HL-60 (cell line): ENCODE data around the gene KRT6C.

Experiments
- DNase-seq, 2 experiments: peaks; one replicate each; pipeline ENCODE4 v3.0.0-alpha.2; 2010 to 2020; ENCODE audit warnings: low read depth in 1 of 2, low spot score in 1 of 2
- H3K27ac ChIP-seq: fragments of 250-450 bp; sonication (Bioruptor Pico); replicated peaks from 2 replicates; pipeline ENCODE4 v1.5.1; 2020; ENCODE audit warnings: mild to moderate bottlenecking, moderate library complexity
- H3K27me3 ChIP-seq: fragments of 250-450 bp; sonication (Bioruptor Pico); 2 replicates; pipeline ENCODE4 v1.5.1; 2021; ENCODE audit warnings: mild to moderate bottlenecking, moderate library complexity; ENCODE audit not compliant: insufficient read depth, poor library complexity, severe bottlenecking
- H3K4me3 ChIP-seq: replicated peaks from 2 replicates; pipeline ENCODE4 v1.5.1; 2011; ENCODE audit warnings: mild to moderate bottlenecking, control low read depth, low read length; ENCODE audit not compliant: insufficient read depth
- GABPA ChIP-seq: IDR thresholded peaks from 2 replicates; pipeline ENCODE4 v1.6.1; 2012; ENCODE audit warnings: low read depth
- POLR2AphosphoS5 ChIP-seq: IDR thresholded peaks from 2 replicates; pipeline ENCODE4 v1.6.1; 2012; ENCODE audit warnings: low read depth
- SPI1 ChIP-seq: IDR thresholded peaks from 2 replicates; pipeline ENCODE4 v1.6.1; 2012; ENCODE audit warnings: low read depth, mild to moderate bottlenecking, borderline replicate concordance
- TF ChIP-seq, protein P1 (sequence below): IDR thresholded peaks from 2 replicates; pipeline ENCODE4 v1.6.1; 2012; ENCODE audit warnings: low read depth; ENCODE audit not compliant: insufficient replicate concordance
- TF ChIP-seq, protein P2 (sequence below): IDR thresholded peaks from one replicate; pipeline ENCODE4 v1.5.1; 2011; ENCODE audit warnings: low read length, control low read depth, inconsistent platforms; ENCODE audit not compliant: insufficient read depth

KRT6C gene

DNA sequence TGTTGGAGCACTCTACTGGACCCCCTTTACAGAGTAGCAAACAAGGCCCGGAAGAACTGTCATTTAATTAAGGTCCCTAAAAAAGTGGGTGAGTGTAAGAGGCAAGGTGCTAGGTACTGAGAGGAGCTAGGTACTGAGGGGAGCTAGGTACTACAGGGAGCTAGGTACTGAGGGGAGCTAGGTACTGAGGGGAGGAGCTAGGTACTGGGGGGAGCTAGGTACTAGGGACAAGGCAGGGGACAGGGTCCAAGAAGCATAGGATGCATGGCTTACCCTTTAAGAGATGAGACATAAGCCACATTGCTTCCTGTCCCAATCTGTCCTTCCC, 41.7 kb upstream of the KRT6C start:
- no peak for DNase-seq
- no peak for TF ChIP-seq SPI1
- no peak for TF ChIP-seq POLR2AphosphoS5
- TF ChIP-seq, protein P1, sequence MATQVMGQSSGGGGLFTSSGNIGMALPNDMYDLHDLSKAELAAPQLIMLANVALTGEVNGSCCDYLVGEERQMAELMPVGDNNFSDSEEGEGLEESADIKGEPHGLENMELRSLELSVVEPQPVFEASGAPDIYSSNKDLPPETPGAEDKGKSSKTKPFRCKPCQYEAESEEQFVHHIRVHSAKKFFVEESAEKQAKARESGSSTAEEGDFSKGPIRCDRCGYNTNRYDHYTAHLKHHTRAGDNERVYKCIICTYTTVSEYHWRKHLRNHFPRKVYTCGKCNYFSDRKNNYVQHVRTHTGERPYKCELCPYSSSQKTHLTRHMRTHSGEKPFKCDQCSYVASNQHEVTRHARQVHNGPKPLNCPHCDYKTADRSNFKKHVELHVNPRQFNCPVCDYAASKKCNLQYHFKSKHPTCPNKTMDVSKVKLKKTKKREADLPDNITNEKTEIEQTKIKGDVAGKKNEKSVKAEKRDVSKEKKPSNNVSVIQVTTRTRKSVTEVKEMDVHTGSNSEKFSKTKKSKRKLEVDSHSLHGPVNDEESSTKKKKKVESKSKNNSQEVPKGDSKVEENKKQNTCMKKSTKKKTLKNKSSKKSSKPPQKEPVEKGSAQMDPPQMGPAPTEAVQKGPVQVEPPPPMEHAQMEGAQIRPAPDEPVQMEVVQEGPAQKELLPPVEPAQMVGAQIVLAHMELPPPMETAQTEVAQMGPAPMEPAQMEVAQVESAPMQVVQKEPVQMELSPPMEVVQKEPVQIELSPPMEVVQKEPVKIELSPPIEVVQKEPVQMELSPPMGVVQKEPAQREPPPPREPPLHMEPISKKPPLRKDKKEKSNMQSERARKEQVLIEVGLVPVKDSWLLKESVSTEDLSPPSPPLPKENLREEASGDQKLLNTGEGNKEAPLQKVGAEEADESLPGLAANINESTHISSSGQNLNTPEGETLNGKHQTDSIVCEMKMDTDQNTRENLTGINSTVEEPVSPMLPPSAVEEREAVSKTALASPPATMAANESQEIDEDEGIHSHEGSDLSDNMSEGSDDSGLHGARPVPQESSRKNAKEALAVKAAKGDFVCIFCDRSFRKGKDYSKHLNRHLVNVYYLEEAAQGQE: no peak
- TF ChIP-seq, protein P2, sequence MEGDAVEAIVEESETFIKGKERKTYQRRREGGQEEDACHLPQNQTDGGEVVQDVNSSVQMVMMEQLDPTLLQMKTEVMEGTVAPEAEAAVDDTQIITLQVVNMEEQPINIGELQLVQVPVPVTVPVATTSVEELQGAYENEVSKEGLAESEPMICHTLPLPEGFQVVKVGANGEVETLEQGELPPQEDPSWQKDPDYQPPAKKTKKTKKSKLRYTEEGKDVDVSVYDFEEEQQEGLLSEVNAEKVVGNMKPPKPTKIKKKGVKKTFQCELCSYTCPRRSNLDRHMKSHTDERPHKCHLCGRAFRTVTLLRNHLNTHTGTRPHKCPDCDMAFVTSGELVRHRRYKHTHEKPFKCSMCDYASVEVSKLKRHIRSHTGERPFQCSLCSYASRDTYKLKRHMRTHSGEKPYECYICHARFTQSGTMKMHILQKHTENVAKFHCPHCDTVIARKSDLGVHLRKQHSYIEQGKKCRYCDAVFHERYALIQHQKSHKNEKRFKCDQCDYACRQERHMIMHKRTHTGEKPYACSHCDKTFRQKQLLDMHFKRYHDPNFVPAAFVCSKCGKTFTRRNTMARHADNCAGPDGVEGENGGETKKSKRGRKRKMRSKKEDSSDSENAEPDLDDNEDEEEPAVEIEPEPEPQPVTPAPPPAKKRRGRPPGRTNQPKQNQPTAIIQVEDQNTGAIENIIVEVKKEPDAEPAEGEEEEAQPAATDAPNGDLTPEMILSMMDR: no peak
- no peak for TF ChIP-seq GABPA
- Histone ChIP-seq H3K27ac (no peak overlapping the region), H3K27me3 (peaks cover 6% of the 10 kb centered on the region), H3K4me3 (no peak overlapping the region)

DNA sequence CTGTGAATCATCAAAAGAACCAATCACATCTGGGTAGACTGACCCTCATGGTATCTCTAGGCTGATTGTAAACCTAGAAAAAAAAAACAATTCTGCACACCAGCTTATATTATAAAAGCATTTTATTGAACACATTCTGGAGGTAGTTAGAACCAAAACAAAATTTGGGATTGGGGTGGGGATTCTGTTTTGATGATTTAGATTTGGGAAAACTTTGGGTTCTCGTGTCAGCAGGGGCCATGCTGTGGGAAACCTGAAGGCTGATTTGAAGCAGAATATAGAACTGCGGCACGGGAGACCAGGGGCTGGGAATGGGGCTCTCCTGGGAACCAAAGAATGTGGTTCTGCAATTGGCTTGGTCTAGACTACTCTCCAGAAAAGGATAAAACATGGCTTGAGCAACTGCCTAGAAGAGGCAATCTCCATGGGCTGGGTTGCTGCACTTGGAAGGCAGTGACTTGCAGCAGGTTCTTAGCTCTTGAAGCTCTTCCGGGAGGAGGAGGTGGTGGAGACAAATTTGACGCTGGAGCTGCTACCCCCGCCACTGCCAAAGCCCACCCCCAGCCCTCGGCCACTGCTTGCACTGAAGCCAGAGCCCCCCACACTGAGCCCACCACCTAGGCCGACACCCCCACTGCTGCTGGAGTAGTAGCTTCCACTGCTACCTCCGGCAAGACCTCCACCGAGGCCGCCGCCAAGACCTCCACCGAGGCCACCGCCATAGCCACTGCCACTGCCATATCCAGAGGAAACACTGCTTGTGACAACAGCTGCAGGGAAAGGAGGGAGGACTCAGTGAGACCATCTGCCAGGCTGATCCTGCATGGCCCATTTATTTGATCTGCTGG, 41.1 kb upstream of the KRT6C start:
- TF ChIP-seq POLR2AphosphoS5: no peak
- TF ChIP-seq SPI1: no peak
- TF ChIP-seq, protein P2: no peak
- TF ChIP-seq, protein P1: no peak
- TF ChIP-seq GABPA: no peak
- Histone ChIP-seq H3K27ac (no peak overlapping the region), H3K4me3 (no peak overlapping the region), H3K27me3 (peaks cover 6% of the 10 kb centered on the region)
- no peak for DNase-seq

DNA sequence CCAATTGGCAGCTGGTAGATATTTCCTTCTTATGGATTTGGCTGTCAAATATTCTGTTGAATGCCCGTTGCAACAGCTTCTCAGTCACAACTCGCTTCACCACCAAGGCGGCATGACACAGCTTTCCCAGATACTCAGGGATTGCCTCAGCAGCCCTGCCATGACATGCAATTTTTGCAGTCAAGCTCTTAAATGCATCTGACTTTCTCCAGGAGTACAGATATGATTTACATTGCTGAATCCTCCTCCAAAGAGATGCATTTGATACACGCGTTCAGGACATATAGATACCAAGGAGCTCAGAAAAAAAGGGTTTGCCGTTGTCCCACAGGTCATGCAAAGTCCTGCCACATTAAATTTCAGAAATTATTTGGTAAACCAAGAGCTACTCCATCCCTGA, 40.1 kb upstream of the KRT6C start:
- no peak for DNase-seq
- TF ChIP-seq POLR2AphosphoS5 (no peak), SPI1 (no peak), GABPA (no peak)
- TF ChIP-seq, protein P2: no peak
- TF ChIP-seq, protein P1: no peak
- peaks cover 6% of the 10 kb centered on the region for H3K27me3 ChIP-seq
- H3K4me3 ChIP-seq: no peak overlapping the region
- no peak overlapping the region for H3K27ac ChIP-seq
